GM21717 (cell line): ENCODE results near the gene DOCK1.

ENCODE experiments used
- ATAC-seq: cut with Tn5 transposase; IDR thresholded peaks from one replicate; pipeline ENCODE4 v1.9.1; 2021; ENCODE audit warnings: mild to moderate bottlenecking, moderate library complexity; ENCODE audit not compliant: unreplicated experiment

Gene DOCK1

GRCh38 chr10:127408733-127409132 lies 503.5 kb downstream of the DOCK1 start:
- no peak for ATAC-seq

GRCh38 chr10:127410030-127410429 lies 504.8 kb downstream of the DOCK1 start:
- no peak for ATAC-seq

GRCh38 chr10:127411062-127411461 lies 505.8 kb downstream of the DOCK1 start:
- ATAC-seq: no peak

- no peak for ATAC-seq
Measured at GRCh38 chr10:127413326-127413725, 508.1 kb downstream of the DOCK1 start.

- no peak for ATAC-seq
Measured at GRCh38 chr10:127414024-127414423, 508.8 kb downstream of the DOCK1 start.

GRCh38 chr10:127415116-127415515 lies 509.9 kb downstream of the DOCK1 start:
- no peak for ATAC-seq

GRCh38 chr10:127415901-127416581 lies 510.8 kb downstream of the DOCK1 start:
- ATAC-seq: no peak

GRCh38 chr10:127417031-127417430 lies 511.8 kb downstream of the DOCK1 start:
- ATAC-seq: no peak

GRCh38 chr10:127417686-127418401 lies 512.6 kb downstream of the DOCK1 start:
- ATAC-seq: no peak

GRCh38 chr10:127418536-127419168 lies 513.4 kb downstream of the DOCK1 start:
- no peak for ATAC-seq

- no peak for ATAC-seq
Measured at GRCh38 chr10:127420138-127420684, 515.0 kb downstream of the DOCK1 start.

- ATAC-seq: no peak
Measured at GRCh38 chr10:127423218-127423915, 518.1 kb downstream of the DOCK1 start.

GRCh38 chr10:127424594-127425264 lies 519.5 kb downstream of the DOCK1 start:
- no peak for ATAC-seq

GRCh38 chr10:127426746-127427145 lies 521.5 kb downstream of the DOCK1 start:
- no peak for ATAC-seq

- ATAC-seq: no peak
Measured at GRCh38 chr10:127427926-127428325, 522.7 kb downstream of the DOCK1 start.

- ATAC-seq: no peak
Measured at GRCh38 chr10:127428385-127428980, 523.3 kb downstream of the DOCK1 start.

GRCh38 chr10:127429601-127430312 lies 524.5 kb downstream of the DOCK1 start:
- ATAC-seq: no peak

GRCh38 chr10:127431525-127431924 lies 526.3 kb downstream of the DOCK1 start:
- no peak for ATAC-seq

- no peak for ATAC-seq
Measured at GRCh38 chr10:127434006-127434405, 528.8 kb downstream of the DOCK1 start.

GRCh38 chr10:127435246-127435645 lies 530.0 kb downstream of the DOCK1 start:
- no peak for ATAC-seq
